ENCODE measurements around the gene SUN1.
A peak's percentile ranks its signal among the peaks of the same experiment; 100 is the strongest.
"Not testable (repeated sequence)": the region's sequence is repeated elsewhere in the genome, so short reads cannot be mapped to it uniquely, and the experiment has no call there.

SUN1 gene

DNA sequence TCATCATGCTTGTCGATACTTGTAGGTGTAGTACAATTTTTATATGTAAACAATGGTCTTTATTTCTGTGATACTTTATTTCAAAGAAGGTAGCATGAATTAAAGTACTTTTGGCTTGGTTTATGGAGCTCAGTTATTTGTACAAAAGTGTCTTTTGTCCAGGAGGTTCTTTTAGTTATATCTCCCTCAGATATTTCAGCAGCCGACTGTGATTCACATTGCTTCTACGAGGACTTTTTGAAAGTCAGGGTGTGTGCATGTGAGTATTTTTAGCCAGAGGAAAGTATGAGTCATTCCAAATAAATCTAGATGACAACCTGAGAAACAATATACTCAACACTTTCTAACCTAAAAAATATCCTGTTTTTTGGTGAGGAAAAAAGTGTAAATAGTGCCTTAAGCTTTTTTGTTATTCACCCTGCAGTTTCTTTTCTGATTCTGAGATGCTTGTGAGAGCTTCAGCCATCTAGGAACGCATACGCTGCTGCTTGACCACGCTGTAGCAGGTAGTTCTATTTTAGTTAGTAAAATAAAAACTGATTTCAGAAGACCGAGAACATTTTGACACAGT is 595 bp upstream of the SUN1 start:
- DNase-seq (ENCODE audit: insufficient read length, low spot score), result peak; percentile 54
- peak; percentile 92 for FAIRE-seq

DNA sequence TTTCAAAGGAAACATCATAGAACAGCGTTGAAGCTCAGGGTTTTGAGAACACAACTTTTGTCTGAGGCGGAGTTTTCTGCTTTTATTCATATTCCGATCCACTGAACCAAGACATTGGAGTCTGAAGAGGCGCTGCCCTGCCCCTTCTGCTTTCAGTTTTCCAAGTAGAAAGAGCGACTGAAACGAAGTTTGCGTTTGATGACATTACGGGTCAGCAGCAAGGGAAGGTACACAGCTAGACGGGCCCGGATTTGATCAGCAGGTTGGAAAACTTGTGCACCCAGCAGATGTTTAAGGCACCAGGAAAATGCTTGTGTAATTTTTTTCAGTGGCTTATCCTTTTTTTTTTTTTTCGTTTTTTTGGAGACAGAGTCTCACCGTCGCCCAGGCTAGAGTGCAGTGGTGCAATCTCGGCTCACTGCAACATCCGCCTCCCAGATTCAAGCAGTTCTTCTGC is 720 bp downstream of the SUN1 start:
- no peak for FAIRE-seq
- no peak for DNase-seq (ENCODE audit: insufficient read length, low spot score)

DNA sequence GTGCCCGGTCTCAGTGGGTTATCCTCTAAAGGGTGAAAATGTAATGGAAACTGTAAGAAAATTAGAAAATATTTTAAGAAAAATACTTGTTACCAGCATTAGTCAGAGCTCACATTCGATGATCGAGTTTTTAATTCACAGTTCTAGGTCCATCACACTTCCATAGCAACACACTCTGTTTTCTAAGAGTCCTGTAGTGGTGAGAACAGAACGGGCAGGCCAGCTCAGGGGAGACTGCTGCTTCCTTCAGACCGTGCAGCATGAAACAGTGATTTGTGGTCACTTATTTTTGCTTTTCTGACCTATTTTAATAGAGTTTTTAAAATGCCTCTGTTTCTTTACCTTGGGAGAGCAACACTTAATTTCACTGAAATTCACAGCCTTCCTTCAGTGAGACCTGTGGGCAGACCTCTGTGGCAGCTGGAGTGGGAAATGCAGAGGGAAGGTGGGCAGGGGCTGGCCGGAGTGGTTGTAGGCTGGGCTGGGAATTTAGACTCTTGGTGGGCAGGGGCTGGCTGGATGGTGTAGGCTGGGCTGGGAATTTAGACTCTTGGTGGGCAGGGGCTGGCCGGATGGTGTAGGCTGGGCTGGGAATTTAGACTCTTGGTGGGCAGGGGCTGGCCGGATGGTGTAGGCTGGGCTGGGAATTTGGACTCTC is 1.5 kb downstream of the SUN1 start:
- no peak for DNase-seq (ENCODE audit: insufficient read length, low spot score)
- no peak for FAIRE-seq

DNA sequence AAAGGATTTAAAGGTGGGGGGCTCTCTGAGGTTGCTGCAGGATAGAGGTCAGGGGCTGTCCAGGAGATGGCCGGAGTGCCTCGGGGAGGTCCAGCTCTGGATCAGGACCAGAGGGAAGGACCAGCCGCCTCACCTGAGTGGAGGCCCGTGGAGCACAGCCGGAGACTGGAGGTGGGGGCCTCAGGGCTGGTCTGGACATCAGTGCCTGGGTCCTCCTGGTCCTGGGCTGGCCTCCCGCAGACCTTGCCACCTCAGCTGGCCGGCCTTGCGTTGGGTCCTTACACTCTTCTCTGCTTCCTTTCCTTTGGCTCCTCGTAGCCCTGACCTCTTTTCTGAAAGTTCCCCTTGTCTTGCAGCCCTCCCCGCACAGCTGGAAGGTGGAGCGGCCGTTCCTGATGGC is 2.0 kb downstream of the SUN1 start:
- no peak for FAIRE-seq
- DNase-seq (ENCODE audit: insufficient read length, low spot score), result no peak

- FAIRE-seq (no peak), DNase-seq (ENCODE audit: insufficient read length, low spot score) (no peak)
These were observed 2.7 kb downstream of the SUN1 start for GRCh38 chr7:835021-835420.

GRCh38 chr7:835485-836401 is 3.5 kb downstream of the SUN1 start:
- no peak for FAIRE-seq
- no peak for DNase-seq (ENCODE audit: insufficient read length, low spot score)

DNA sequence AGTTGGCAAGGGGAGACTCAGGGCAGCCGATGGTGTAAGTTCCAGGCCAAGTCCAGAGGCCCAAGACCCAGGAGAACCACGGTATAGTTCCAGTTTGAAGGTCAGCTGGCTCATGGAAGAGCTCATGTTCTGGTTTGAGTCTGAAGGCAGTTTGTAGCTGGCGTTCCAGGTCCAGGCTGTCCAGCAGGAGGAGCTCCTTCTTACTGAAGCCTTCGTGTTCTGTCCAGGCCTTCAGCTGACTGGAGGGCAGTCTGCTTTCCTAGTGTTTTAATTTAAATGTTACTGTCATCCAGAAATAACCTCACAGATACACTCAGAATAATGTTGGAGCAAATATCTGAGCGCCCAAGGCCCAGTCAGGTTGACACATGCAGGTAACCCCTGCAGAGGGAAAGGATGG is 4.2 kb downstream of the SUN1 start:
- FAIRE-seq (no peak), DNase-seq (ENCODE audit: insufficient read length, low spot score) (no peak)

GRCh38 chr7:837001-837400 is 4.7 kb downstream of the SUN1 start:
- no peak for DNase-seq (ENCODE audit: insufficient read length, low spot score)
- FAIRE-seq, result no peak

GRCh38 chr7:840001-840600 is 7.8 kb downstream of the SUN1 start:
- FAIRE-seq, result no peak
- DNase-seq (ENCODE audit: insufficient read length, low spot score), result no peak

- DNase-seq (ENCODE audit: insufficient read length, low spot score), result no peak
- no peak for FAIRE-seq
These were observed 9.7 kb downstream of the SUN1 start for GRCh38 chr7:841943-842342.

DNA sequence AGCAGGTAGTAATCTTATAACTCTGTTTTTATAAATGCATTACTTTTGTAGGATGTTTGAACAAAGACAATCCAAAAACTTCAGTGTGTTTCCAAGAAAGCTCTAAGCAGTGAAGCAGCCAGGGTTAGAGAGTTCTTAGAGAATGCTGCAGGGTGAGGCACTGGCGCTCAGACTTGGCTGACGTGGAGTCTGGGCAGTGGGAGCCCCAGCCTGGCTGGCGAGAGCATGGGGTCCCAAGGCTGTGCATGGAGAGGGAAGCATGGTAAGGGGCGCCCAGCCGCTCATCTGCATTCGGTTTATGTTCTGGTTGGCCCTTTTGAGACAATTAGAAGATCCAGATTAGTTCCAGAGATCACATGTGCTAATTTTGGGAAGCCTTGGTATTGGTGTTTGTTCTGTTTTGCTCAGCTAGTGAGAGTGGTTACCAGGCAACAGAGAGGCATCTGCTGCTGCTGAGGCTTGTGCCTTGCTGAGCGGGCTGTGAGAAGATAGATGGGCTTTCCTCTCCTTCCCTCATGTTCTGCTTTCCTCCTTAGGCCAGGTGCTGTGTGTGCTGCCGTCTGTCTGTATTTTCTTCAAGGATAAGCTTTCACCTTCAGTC is 10.3 kb downstream of the SUN1 start:
- FAIRE-seq (no peak), DNase-seq (ENCODE audit: insufficient read length, low spot score) (no peak)

DNA sequence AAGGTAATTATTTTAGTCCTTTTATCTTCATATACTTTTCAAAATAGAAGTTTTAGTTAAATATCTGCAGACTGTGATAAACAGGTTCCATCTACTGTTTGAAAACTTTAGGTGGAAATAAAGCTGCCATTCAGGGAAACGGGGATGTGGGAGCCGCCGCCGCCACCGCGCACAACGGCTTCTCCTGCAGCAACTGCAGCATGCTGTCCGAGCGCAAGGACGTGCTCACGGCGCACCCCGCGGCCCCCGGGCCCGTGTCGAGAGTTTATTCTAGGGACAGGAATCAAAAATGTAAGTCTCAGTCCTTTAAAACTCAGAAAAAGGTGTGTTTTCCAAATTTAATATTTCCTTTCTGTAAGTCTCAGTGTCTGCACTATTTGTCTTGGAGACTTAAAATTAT is 11.0 kb downstream of the SUN1 start:
- FAIRE-seq (no peak), DNase-seq (ENCODE audit: insufficient read length, low spot score) (no peak)

DNA sequence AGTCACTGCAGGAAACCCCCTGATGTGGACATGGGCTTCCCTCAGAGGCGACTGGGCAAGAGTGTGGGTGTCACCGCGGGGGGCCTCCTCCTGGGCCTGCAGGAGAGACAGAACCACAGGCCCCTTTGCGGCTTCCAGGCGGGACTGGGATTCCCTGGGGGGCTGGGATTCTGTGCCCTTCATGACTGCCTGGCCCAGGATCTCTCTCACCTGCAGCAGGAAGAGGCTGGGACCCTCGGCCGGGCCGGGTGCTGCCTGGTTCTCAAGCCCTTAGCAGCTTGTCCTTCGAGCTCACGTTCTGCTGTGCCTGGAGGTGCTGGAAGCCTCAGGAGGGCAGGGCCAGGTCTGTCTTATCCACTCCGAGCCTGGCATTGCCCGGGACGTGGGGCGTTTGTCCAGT is 11.8 kb downstream of the SUN1 start:
- DNase-seq (ENCODE audit: insufficient read length, low spot score) (no peak), FAIRE-seq (no peak)

DNA sequence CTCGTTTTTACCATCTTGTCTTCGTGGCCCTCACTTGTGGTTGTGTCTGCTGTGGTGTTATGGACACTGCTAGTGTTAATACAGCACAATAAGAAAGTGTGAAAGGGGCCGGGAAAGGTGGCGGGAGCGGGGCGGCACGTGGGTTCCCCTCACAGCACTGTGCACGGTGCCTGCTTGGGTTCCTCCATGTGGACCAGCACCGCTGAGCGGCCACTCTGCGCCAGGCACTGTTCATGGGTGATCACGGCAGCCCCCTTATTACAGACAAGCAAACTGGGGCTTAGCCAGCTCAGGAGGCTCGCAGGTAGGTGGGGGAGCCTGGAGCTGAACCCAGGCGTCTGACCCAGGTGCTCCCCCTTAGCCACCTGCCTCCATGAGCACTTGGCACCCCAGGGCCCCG is 12.2 kb downstream of the SUN1 start:
- FAIRE-seq, result no peak

DNA sequence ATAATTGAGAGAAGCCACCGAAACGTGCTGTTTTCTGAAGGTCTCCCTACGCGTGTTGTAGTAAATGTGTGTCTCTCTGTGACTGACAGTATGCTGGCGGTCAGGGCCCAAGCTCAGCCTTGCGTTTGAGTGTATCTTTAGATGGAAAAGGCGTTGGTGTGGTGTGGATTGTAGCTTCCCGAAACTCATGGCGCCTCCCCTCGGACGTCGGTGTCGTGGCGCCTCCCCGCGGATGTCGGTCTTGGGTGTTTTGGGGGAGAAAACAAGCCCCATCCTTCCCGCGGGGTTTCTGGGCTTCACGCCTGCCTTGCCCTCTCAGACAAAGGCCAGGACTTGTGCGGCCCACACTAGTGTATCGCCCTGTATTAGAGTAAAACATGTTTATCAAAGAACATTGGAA is 12.8 kb downstream of the SUN1 start:
- FAIRE-seq, result no peak
- no peak for DNase-seq (ENCODE audit: insufficient read length, low spot score)

More for the DNA sequence above, 12.2 kb downstream of the SUN1 start:
- DNase-seq (ENCODE audit: insufficient read length, low spot score), result no peak

DNA sequence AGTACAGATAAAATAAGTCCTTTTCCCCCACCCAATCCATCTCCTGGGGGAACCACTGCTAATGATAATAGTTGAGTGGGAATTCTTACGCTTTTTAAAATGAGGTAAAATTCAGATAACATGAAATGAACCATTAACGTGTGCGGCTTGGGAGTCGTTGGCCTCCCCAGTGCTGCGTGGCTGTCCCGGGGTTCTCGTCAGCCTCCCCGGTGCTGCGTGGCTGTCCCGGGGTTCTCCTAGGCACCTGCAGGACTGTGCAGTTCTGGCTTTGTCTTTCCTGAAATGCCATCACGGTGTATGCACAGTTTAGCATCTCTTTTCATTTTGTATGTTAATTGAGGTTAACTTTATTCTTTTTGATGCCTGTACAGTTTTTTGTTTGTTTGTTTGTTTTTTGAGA is 13.5 kb downstream of the SUN1 start:
- no peak for DNase-seq (ENCODE audit: insufficient read length, low spot score)

GRCh38 chr7:846958-847650 is 14.8 kb downstream of the SUN1 start:
- DNase-seq (ENCODE audit: insufficient read length, low spot score); FAIRE-seq: not testable (repeated sequence)

More for the DNA sequence above, 13.5 kb downstream of the SUN1 start:
- no peak for FAIRE-seq

- not testable (repeated sequence) for FAIRE-seq; DNase-seq (ENCODE audit: insufficient read length, low spot score)
These were observed 15.5 kb downstream of the SUN1 start for GRCh38 chr7:847728-848127.

- no peak for FAIRE-seq
- no peak for DNase-seq (ENCODE audit: insufficient read length, low spot score)
These were observed 16.9 kb downstream of the SUN1 start for GRCh38 chr7:849145-849544.

DNA sequence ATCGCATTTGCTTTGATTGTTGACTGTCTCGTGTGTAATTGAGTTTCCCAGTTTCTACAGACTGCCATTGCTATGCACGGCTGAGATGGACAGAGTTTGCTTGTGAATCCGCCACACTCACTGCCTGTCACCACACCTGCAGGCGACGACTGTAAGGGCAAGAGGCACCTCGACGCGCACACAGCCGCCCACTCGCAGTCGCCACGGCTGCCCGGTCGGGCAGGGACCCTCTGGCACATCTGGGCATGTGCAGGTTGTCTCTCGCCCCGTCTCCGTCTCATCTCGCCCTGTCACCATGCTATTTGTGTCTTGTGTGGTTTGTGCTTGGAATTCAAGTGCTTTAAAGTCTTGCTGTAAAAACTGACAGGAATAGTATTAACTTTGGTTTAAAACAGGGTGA is 17.5 kb downstream of the SUN1 start:
- FAIRE-seq (no peak), DNase-seq (ENCODE audit: insufficient read length, low spot score) (no peak)

Measured in GM19239 (cell line).